HTERT RPE-1 (cell line): ENCODE data around the gene CSMD2.

ENCODE experiments used
- in situ Hi-C: fragments of 300-500 bp; cut with MboI; formaldehyde crosslinking; loops from 4 replicates; pipeline ENCODE4 v1.14.3; 2020; ENCODE audit warnings: low sequenced_read_pairs

Gene CSMD2

DNA sequence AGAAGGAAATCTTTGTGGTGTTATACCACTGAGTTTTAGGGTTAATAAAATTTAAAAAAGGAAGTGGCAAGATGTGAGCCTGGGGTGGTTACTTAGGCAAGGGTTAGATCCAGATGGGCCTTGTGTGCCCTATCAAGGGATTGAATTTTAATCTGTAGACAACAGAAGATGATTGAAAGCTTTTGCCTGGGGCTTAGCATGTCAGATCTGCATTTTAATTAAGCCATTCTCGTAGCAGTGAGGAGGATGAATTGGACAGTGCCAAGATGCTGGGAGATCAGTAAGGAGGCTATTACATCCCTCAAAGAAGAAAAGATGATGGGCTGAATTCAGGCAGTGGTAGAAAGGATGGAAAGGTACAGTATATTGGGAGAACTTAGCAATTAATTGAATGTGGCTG is 258.9 kb downstream of the CSMD2 start:
- in situ Hi-C loops = no loop called here

DNA sequence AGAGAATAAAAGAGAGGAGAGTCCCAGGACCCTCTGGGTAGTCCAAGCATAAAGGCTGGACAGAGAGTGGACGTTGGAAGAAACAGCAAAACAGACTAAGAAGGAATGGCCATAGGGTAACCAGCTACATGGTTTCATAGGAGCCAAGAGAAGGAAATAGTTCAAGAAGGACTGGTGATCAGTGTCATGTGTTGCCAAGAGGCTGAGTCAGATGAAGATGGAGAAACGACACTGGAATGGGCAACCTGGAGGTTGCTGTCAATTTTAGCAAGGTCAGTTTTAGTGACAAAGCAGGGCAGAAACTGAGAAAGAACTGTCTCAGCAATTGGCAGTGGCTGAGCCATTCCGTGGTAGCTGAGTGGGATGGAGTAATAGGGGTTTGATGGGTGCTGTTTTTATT is 259.8 kb downstream of the CSMD2 start:
- in situ Hi-C loops = no loop called here

DNA sequence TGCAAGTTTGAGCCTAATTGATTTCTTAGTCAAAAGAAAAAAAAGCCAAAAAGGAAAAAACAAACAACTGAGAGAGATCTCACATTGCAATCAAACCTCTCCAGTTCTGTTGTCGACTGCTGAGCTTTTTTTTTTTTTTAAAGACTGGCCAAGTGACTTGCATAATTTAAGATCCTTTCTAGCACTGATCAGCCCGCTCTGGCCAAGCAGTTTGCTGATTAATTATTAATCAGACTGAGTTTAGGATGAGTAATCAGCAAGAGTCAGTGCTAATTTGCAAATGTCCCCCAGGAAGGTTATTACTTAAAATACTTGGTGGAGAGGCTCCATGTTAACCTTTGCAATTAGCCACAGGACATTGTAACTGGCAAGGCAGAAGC is 261.8 kb downstream of the CSMD2 start:
- in situ Hi-C loops = no loop called here

DNA sequence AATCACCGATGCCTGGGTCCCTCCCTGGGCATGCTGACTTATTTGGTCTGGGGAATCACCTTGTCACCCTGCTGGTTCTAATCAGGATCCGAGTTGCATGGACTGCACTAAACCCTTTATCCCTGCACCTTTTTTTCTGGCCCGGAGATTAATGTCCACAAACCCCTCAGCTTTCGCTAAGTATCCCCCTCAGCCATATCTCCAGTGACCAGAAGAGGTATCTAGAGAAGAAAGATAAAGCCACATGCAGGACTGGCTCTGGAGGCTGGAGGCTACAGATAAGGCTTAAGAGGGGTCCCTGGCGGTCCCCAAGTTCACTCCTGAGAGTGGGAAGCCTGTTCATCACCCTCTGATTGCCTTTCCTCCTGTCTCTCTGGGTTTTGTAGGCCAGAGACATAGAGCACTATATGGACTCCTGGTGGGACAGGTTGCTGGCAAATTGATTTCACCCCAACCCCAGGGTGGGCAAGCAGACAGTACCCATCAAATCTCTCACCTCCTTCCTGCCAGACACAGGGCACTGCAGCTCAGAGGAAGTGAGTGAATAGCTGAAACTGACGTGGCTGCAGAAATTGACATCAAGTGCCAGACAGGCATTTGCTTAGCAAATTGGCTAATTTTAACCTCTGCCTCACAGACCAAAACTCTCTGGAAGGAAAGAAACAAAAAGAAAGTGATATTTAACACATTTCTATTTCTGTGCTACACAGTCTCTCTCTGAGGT is 262.4 kb downstream of the CSMD2 start:
- in situ Hi-C loops = no loop called here

DNA sequence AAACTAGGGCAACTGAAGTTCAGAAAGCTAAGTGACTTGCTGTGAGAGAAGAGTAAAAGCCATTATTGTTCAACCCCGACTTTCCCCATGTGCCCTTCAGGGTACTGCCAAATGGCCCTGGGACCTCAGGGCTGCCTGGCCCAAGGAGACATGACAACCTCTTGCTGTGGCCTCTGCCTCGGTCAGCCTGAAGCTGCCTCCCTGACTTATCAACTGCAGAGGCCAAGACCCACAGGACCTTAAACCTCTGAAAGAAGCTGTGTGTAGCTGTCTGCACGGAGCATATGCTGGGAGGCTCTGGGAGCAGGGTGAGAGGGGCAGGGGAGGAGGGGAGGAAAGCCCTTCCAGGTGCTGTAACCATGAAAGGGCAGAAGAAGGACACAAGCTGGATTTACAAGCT is 265.3 kb downstream of the CSMD2 start:
- in situ Hi-C loops = no loop called here

DNA sequence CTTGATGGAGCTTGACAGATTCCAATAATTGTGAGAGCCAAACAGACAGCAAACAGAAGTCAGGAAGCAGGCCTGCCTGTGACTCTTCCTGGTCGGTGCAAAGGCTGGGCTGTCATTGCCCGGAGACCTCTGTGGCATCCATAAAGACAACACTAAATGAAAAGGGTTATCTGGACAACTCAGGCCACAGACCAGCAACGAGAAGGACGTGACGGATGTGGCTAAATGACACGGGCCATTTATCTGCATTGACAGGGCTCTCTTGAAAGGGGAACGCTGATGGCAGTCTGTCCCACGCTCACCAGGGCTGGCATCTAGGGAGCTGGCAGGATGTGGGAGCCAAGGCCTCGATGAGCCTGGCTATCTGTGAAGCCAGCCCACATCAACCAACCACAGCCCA is 266.1 kb downstream of the CSMD2 start:
- in situ Hi-C loops = no loop called here

DNA sequence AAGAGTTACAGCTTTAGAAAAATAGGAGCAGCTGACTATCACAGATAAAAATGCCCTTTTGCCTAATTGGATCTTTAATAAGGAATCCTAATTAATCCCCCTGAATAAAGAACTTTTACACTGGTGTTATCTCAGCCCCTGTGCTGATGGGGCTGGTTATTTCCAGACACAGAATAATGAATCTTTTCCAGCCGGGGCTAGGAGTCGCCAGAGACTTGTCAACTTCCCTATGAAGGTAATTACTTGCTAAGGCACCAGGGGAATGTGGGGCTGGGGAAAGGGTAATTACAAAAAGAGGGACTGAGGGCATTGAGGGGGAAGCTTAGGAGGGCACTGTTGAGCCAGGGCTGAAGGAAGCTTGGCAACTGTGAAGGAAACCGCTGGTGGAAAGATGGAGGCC is 266.6 kb downstream of the CSMD2 start:
- in situ Hi-C loops = no loop called here

DNA sequence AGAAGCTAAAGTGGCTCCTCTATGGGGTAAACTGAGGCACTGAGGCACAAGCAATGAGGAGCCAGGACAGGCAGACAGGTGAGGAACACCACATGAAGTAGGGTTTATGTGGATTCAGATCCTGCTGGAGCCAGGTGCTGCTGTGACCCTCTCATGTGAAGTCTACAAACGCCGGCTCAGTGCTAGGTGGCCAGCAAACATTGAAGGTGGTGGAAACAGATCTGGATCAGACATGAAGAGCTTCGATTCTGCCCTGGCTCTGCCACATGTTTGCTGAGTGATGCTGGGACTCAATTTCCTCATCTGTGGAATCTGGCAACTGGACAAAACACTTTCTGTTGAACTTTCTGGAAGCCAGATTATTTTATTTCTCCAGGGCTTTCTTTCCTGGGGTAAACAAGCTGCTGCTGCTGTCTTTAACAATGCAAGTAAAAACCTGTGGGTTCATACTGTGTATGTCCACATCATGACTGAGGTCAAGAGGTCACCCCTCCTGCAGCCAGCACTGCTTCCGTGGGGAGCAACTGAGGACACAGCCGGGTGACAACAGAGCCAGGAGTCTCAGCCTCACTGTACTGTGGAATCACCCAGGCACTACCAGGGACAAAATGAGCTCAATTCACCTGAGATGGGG is 267.8 kb downstream of the CSMD2 start:
- in situ Hi-C loops = no loop called here

DNA sequence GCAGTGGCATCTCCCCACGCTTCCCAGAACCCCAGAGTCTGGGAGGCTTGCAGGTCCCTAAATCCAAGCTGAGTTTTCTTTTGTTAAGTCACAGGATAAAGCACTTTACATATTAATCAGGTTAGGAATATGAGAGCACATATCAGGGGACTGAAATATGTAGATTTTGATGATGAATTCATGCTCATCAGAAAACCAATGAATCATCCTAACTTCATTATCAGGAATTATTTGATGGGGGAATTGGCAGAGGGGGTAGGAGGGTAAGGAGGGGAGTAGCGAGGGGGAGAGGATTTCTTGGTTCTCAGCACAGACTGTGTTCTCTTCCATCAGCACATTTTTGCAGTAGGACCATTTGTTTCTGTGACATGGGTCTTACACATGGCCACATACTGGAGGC is 269.1 kb downstream of the CSMD2 start:
- in situ Hi-C loops = no loop called here

DNA sequence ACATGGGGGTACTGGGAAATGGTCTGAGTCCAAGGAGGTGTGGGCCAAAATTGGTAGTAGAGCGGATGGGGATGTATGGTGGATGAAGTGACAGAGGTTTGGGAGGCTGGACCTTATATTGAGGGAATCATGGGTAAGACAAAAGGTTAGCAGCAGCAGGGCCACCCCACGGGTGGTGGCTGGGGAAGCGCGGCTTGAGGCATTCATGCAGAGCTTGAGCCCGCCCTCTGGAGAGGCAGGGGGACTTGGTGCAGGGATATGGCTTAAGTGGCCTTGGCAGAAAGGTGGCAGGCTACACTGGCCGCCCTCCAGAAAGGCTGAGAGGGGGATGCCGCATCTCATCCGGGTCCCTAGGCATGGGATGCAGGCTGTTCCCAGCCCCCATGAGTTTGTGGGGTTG is 269.6 kb downstream of the CSMD2 start:
- in situ Hi-C loops = no loop called here

DNA sequence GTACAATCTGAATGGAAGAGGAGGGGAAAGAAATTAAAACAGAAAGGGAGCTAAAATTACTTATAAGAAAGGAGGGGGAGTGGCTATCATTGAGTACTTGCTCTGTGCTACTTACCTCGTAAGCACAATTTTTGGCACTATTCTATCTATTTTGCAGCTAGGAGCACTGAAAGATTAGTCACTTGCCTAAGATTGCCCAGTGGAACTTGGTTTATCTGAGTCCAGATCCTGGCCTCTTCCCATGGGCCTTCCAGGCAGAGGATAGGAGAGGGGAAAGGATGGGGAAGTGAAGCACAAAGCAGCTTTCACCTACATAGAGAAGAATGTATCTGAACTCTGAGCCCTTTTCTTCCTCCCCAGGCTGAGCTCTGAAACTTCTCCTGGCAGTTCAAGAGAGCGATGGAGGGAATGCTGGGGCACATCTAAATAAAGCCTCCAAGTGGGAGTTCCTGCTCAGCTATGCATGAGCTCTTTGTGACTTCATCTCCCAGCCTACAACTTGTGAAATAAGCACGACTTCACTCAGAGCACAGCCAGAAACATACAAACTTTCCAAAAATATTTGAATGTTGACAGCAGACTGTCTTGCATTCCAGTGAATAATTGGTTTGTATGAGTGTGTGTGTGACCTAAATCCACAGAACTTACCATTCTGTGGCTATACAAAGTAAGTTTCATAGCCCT is 271.7 kb downstream of the CSMD2 start:
- in situ Hi-C loops = no loop called here

DNA sequence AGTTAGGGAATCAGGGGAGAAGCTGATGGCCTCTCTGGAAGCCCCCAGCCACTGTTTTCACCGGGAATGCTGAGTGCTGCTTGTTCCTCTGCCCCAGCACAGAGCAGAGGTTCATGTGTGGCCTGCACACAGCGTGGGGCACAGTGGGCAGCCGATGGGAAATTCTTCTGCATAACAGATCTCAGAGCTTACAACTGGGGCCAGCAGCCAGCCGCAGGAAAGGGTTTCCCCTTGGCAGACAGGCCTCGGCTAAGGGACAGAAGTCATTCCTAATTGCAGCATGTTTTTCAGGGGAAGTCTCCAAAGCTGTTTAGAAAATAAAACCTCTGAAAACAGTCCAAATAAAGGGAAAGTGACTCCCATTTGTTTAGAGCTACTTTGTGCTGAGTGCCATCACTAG is 278.5 kb downstream of the CSMD2 start:
- in situ Hi-C loops = no loop called here

DNA sequence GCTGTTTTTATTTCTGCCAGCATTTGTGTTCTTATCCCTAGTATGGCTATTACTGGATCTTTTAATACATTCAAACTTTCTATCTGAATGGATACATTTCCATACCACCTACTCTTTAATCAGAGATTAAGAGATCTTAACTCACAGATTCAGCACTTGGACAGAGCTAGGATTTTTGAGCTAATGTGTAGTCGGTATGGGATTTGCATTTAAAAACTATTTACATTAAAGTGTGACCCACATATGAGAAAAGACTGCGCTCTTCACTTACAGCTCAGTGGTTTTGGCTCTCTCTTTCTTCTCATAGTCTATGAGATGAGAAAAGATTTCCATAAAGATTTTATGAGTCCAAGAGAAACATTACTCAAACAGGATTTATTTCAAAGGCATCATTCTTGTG is 284.7 kb downstream of the CSMD2 start:
- in situ Hi-C loops = no loop called here

DNA sequence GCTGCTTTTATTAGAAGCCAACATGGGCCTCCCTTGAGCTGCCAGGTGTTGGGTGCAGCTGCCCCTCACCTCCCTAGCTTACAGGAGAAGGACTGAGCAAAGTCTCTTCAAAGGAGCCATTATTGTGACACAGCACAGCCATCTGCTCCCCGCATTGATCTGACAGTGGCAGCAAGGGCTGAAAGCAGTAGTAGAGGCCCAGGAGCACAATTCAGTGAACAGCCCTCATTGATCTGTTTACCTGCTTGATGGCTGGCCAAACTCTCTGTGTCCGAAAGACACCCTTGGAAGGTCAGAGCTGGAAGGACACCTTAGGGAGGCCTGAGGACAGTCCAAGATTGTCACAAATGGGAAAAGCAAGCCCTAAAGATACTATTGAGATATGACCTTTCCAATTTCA is 286.6 kb downstream of the CSMD2 start:
- in situ Hi-C loops = no loop called here

DNA sequence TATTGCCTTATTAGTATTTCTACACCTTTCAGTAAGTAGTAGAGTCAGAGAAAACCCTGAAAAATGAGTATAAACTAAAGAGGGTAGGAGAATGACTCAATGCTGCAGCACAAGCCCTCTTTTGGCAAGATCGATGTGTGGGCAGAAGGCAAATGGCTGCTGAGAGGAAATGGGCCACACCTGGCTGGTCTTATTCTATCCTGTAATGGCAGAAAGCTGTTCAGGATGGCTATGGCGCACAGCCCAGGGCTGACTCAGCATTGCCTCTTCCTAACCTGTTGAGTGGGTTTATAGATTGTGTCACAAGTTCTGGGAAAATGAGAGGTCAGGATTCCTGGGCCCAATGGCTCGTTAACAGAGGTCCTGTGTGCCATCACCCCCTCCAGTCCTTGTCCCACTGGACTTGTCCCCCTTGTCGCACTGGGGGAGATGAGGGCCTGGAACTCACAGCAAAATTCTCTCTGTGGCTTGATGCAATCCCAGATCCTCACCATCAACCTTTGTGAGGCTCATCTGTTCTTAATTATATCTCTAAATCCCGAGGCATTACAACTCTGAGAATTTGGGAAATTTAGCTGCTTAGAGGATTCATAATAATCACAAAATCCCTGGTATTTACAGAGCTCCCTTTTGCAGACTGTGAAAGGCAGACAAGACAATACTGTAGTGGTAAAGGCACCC is 287.9 kb downstream of the CSMD2 start:
- in situ Hi-C loops = no loop called here

DNA sequence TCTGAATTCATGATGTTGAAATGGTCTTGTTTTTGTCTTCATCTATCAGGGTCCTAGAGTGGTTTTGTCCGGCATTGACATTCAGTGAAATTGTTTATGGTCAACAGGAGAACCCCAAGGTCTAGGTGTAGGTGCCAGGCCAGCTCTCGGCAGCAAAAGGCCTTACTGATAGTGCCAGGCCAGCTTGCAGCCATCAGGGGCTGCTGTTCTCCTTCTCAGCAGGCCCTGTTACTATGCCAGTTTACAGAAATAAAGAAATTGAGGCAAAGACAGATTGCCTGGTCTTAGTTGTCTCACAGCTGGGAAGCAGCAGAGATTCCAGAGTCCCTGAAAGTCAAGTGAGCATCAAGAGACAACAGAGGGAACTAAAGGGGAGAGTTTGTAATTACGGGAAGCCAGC is 289.2 kb downstream of the CSMD2 start:
- in situ Hi-C loops = no loop called here

DNA sequence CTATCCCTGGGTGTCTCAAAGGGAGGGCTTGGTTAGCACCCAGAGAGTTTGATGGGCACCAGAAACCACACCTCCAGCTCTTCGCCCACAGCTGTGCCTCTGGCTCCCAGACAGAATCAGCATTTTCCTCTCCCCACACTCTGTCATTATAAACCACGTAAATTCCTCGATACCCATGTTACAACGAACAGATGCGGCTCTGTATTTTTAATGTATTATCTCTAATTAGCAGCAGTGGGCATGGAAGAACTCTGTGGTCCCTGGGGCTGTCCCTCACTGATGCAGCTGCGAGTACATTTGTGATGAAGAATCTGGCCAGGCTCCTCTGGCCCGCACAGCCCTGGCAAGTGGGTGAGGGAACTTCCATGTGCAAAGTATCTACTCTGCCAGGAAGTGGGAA is 290.4 kb downstream of the CSMD2 start:
- in situ Hi-C loops = no loop called here

DNA sequence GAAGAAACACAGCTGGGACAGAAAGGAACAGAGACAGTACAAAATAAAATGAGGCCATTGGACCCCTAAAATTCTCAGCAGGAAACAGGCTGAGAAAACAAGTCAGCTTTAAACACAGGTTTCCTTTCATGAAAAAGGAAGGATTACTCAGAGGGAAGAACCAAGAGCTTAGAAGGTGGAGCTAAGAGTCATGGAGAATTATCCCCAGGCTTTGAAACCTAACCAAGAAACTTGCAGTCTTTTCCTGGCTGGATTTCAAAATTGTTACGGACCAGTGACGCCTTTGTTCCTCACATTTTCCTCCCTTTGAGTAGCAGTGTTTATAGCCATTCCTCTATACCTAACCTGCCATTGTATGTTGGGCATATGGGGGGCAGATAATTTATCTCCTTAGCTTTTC is 292.3 kb downstream of the CSMD2 start:
- in situ Hi-C loops = no loop called here

DNA sequence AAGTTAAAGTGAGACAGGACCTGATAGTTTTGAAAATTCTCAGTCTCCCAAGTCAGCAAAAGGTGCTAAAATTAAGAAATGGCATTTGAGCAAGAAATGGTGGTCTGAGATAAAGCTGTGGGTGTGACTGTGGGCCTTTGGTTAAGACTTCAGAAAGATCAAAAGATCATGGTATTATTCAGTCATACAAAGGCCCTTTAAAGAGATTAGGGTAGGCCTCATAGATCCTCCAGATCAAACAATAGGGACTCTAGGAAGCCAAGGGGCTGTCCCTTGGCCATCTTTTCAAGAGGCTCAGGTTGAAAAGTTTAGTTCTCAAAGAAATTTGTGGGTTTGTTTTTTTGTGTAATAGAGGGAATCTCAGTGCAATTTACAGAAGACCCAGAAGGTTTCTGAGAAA is 292.8 kb downstream of the CSMD2 start:
- in situ Hi-C loops = no loop called here

DNA sequence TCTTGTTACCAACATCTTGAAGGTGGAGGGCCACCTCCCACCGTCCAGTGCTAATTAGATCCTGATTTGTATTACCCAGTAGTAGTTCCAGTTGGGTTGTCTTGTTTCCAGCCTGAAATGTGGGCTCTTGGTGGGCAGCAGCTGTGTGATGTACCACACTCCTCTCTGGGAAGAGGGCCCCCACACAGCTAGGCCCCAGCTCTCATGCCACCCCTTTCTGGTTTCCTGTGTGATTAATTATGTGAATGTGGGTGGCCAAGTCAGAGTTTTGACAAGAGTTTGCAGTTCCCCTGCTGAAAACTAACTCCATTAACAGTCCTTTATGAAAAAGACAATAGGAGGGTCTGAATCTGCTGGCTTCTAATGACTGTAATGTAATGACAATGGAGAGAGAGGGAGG is 297.3 kb downstream of the CSMD2 start:
- in situ Hi-C loops = no loop called here

DNA sequence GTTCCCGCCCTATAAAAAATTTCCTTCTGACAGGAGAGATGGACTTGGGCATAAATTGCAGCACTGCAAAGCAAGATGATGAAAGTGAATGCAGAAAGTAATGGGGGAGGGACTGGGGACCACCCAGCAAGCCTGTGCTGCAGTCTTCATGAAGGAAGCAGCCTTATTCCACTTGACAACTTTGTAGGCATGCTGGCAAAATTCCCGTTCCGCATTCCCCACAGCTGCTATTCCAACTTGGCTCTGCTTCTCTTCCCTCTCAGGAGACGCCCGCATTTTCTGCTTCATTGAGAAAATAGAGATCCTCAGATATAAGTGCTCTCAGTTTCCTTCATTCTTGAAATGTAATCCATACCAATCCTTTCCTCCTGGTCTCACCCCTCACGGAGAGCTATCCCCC is 298.7 kb downstream of the CSMD2 start:
- in situ Hi-C loops = no loop called here
